ENCODE measurements around the gene HCFC1R1. TPM values are rescaled to one million over a fixed set of nuclear protein-coding genes. Genes with fewer than 3 reads are reported as not detected.
A peak's percentile ranks its signal among the peaks of the same experiment; 100 is the strongest.

Gene HCFC1R1
- total and polyA plus RNA-seq, 4 experiments from 2014 or later = 16.0 to 23.8 (median 18.2) TPM

DNA sequence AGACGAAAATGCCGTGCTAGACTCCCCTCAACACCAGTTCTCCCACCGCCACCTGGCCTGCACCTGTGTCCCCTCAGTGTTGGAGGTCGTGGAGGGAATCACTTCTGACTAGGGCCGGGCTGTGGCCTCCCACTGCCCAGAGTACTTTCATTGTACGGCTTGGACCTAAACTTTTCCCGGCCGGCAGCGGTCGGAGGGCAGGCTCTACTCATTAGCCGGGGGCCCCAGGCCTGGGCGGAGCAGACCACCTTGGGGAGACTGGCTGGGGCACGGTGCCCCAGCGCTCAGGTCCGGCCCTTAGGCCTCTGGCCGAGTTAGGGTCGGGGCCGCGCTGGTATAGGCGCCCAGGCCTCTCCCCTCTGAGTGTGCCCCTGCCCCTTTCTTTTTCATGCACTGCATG, 6.4 kb downstream of the HCFC1R1 start:
- no peak for DNase-seq
- no peaks in the 10 kb centered on the region for H3K36me3 ChIP-seq (ENCODE audit: insufficient read depth, low read length)
- H3K4me1 ChIP-seq (ENCODE audit: insufficient read depth, low read length) = peaks cover 33% of the 10 kb centered on the region
- CTCF ChIA-PET (ENCODE audit: partially characterized antibody) = no interaction called here
- Mint-ChIP-seq H3K4me3 (no peak overlapping the region), H3K27me3 (peaks cover 0 to 2% of the 10 kb centered on the region in 2 donors), H3K4me1 (peaks cover 13 to 43% (median 21%) of the 10 kb centered on the region in 4 donors), H3K36me3 (peaks cover 0 to 7% of the 10 kb centered on the region in 2 donors), H3K27ac (no peak overlapping the region), H3K9me3 (no peaks in the 10 kb centered on the region)
- H3K4me3 ChIP-seq (ENCODE audit: low read length in 2 of 2) = no peak overlapping the region
- no peaks in the 10 kb centered on the region for H3K27me3 ChIP-seq (ENCODE audit: insufficient read depth, low read length)
- intact Hi-C loops (cut with micrococcal nuclease) = no loop called here
- POLR2A ChIA-PET (ENCODE audit: partially characterized antibody) = no interaction called here
- H3K27ac ChIP-seq (ENCODE audit: low read depth, low read length) = no peak overlapping the region
- H3K9me3 ChIP-seq (ENCODE audit: control insufficient read depth in 1 of 2, low read length in 2 of 2) = no peaks in the 10 kb centered on the region

DNA sequence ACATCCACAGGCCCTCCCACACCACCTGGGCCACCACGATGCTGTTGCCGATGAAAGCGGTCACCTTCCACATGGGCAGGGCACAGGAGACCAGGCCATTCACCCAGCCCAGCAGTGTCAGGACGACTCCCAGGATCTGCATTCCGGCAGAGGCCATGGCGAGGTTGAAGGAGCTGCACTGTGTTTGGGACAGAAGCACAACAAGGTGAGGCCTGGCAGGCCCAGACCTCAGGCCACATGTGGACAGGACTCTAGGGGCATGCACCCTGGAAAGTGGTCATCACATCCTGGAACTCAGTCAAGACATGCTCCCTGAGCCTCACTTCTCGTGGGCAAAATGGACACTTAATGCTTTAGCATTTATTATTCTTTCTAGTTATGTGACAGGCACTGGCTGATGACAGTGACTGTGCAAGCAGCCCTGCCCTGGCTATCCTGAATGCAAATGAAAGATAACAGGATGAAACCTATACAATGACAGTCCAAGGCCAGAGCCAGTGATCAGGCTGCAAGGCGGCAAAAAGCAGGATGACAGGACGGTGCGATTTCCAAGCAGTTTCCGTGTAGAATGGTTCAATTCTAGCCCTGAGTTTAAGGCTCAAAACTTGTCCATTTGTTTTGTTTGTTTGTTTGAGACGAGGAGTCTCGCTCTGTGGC, 7.7 kb downstream of the HCFC1R1 start:
- no peaks in the 10 kb centered on the region for H3K9me3 ChIP-seq (ENCODE audit: control insufficient read depth in 1 of 2, low read length in 2 of 2)
- intact Hi-C loops (cut with micrococcal nuclease) = no loop called here
- peaks cover 19% of the 10 kb centered on the region for H3K4me1 ChIP-seq (ENCODE audit: insufficient read depth, low read length)
- H3K27me3 ChIP-seq (ENCODE audit: insufficient read depth, low read length) = no peaks in the 10 kb centered on the region
- ChIA-PET POLR2A (ENCODE audit: partially characterized antibody) (no interaction called here), CTCF (ENCODE audit: partially characterized antibody) (interaction anchor here (1.3 to 1.4 kb wide), 2 partner anchors 10 to 13 kb away, joined by 3 to 5 read pairs; no protein-coding TSS in a partner anchor)
- H3K4me1 Mint-ChIP-seq = peaks cover 3 to 30% (median 9%) of the 10 kb centered on the region in 4 donors
- H3K36me3 Mint-ChIP-seq = no peaks in the 10 kb centered on the region
- H3K27ac ChIP-seq (ENCODE audit: low read depth, low read length) = no peak overlapping the region
- no peak overlapping the region for H3K27ac Mint-ChIP-seq
- H3K4me3 Mint-ChIP-seq = no peak overlapping the region
- H3K4me3 ChIP-seq (ENCODE audit: low read length in 2 of 2) = no peak overlapping the region
- no peak for DNase-seq
- no peaks in the 10 kb centered on the region for H3K9me3 Mint-ChIP-seq
- H3K36me3 ChIP-seq (ENCODE audit: insufficient read depth, low read length) = no peaks in the 10 kb centered on the region
- peaks cover 0 to 2% of the 10 kb centered on the region in 2 donors for H3K27me3 Mint-ChIP-seq

DNA sequence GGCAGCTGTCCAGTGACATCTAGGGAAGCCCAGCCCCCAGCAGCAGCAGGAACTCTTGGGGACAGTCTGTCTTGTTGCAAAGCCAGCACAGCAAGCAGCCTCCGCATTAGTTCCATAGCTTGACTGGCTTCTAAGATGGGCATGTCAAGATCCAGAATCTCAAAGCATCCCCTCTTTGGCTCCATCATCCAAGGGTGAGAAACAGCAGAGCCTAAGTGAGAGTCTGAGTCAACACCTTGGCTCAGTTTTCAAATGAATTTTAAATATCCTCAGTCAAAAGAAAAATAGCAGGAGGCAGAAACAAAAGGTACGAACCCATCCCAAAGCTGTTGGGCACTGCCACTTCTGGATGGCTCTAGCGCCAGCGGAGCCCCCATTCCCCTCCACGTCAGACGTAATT, 8.8 kb downstream of the HCFC1R1 start:
- H3K9me3 Mint-ChIP-seq = no peaks in the 10 kb centered on the region
- Histone ChIP-seq H3K27me3 (ENCODE audit: insufficient read depth, low read length) (no peaks in the 10 kb centered on the region), H3K27ac (ENCODE audit: low read depth, low read length) (no peak overlapping the region), H3K4me3 (ENCODE audit: low read length in 2 of 2) (no peak overlapping the region), H3K9me3 (ENCODE audit: control insufficient read depth in 1 of 2, low read length in 2 of 2) (no peaks in the 10 kb centered on the region), H3K4me1 (ENCODE audit: insufficient read depth, low read length) (peaks cover 14% of the 10 kb centered on the region), H3K36me3 (ENCODE audit: insufficient read depth, low read length) (no peaks in the 10 kb centered on the region)
- ChIA-PET CTCF (ENCODE audit: partially characterized antibody) (interaction anchor here (1.4 to 1.7 kb wide), 2 partner anchors 9 to 13 kb away, joined by 3 to 5 read pairs; no protein-coding TSS in a partner anchor), POLR2A (ENCODE audit: partially characterized antibody) (no interaction called here)
- DNase-seq = no peak
- H3K27me3 Mint-ChIP-seq = peaks cover 0 to 2% of the 10 kb centered on the region in 2 donors
- intact Hi-C loops (cut with micrococcal nuclease) = no loop called here
- H3K36me3 Mint-ChIP-seq = no peaks in the 10 kb centered on the region
- no peak overlapping the region for H3K27ac Mint-ChIP-seq
- no peak overlapping the region for H3K4me3 Mint-ChIP-seq
- peaks cover 2 to 20% (median 5%) of the 10 kb centered on the region in 4 donors for H3K4me1 Mint-ChIP-seq

DNA sequence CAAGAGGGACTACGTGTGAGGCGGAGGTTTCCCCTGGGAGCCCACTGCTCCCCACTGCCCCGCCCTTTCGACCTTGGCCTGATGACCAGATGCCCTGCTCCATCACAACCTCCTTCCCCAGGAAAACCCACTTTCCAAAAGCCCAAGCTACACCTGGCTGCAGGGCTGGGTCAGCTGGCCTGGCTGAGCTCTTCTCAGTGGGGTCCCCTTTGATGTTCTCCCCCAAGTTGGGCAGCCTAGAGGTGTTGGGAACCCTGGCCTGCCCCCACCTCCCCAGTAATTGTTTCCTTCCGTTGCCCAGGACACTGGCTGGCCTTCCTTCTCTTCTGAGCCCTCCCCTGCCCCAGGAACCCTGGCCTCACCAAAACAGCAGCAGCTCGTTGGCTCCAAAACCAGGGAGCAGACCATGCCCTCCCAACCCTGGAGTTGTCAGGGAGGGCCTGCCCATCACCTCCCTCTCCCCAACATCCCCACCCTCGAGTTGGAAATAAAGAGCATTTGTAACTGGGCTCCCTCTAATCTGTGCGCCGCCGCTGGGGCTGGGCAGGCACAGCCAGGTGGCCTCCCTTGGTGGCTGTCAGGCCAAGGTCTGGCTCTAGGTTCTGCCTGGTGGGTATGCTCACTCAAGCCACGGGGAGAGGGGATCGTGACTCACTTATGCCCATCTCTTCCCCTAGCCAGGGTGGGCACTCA, 9.6 kb downstream of the HCFC1R1 start:
- Mint-ChIP-seq H3K4me3 (peak overlapping the region in 1 of 8 donors; percentile 12), H3K27ac (no peak overlapping the region), H3K27me3 (peaks cover 0 to 2% of the 10 kb centered on the region in 2 donors), H3K4me1 (peaks cover 0 to 12% (median 0%) of the 10 kb centered on the region in 4 donors), H3K9me3 (no peaks in the 10 kb centered on the region), H3K36me3 (no peaks in the 10 kb centered on the region)
- no peak overlapping the region for H3K27ac ChIP-seq (ENCODE audit: low read depth, low read length)
- H3K4me3 ChIP-seq (ENCODE audit: low read length in 2 of 2) = no peak overlapping the region
- ChIA-PET POLR2A (ENCODE audit: partially characterized antibody) (no interaction called here), CTCF (ENCODE audit: partially characterized antibody) (interaction anchor here (0.8 to 1.7 kb wide), 4 partner anchors 8 to 16 kb away, joined by 3 to 5 read pairs (median 3); no protein-coding TSS in a partner anchor)
- H3K36me3 ChIP-seq (ENCODE audit: insufficient read depth, low read length) = no peaks in the 10 kb centered on the region
- H3K9me3 ChIP-seq (ENCODE audit: control insufficient read depth in 1 of 2, low read length in 2 of 2) = no peaks in the 10 kb centered on the region
- DNase-seq = no peak
- intact Hi-C loops (cut with micrococcal nuclease) = no loop called here
- H3K27me3 ChIP-seq (ENCODE audit: insufficient read depth, low read length) = no peaks in the 10 kb centered on the region
- peaks cover 6% of the 10 kb centered on the region for H3K4me1 ChIP-seq (ENCODE audit: insufficient read depth, low read length)

DNA sequence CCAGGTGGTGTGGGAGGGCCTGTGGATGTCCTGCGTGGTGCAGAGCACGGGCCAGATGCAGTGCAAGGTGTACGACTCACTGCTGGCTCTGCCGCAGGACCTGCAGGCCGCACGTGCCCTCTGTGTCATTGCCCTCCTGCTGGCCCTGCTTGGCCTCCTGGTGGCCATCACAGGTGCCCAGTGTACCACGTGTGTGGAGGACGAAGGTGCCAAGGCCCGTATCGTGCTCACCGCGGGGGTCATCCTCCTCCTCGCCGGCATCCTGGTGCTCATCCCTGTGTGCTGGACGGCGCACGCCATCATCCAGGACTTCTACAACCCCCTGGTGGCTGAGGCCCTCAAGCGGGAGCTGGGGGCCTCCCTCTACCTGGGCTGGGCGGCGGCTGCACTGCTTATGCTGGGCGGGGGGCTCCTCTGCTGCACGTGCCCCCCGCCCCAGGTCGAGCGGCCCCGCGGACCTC, 10.2 kb downstream of the HCFC1R1 start:
- CTCF ChIA-PET (ENCODE audit: partially characterized antibody) = interaction anchor here (1.0 to 1.7 kb wide), 2 partner anchors 15 to 17 kb away, joined by 3 to 5 read pairs; no protein-coding TSS in a partner anchor

DNA sequence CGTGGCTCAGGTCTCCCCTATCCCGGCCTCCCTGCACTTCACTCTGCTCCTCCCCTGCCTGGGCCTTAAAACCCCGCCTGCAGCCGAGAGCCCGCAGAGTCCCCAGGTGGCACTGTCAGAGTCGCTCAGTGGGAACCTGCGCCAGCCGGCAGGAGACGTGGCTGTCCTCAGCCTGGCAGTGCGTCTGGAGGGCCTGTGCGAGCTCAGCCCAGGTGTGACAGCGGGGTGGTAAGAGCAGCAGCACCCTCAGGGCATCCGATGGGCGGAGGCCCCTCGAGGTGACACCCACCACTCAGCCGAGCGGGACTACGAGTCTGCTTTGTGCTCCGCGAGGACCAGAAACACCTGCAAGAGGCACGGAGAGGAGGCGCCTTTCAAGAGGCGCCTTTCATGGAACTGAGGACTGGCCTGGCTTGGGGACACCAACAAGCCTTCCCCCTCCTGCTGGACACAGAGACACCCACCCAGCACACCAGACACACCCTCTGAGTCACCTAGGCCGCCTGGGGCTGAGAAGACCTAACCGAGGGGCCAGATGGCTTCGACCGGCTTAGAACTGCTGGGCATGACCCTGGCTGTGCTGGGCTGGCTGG, 10.8 kb downstream of the HCFC1R1 start, which contains the start of gene CLDN9:
TSS of gene CLDN9 (plus strand) at position 96 of the 593 bp plus-strand sequence. CDS start at position 536, 440 bp downstream.
- no peak for DNase-seq
- Mint-ChIP-seq H3K9me3 (no peaks in the 10 kb centered on the region), H3K4me1 (peaks cover 5 to 16% (median 9%) of the 10 kb centered on the region in 4 donors), H3K36me3 (no peaks in the 10 kb centered on the region), H3K27me3 (no peaks in the 10 kb centered on the region), H3K27ac (no peak within 1 kb of the TSS), H3K4me3 (peak within 1 kb of the TSS in 1 of 8 donors; percentile 43)
- intact Hi-C loops (cut with micrococcal nuclease) = no loop called here
- Histone ChIP-seq H3K9me3 (ENCODE audit: control insufficient read depth in 1 of 2, low read length in 2 of 2) (no peaks in the 10 kb centered on the region), H3K4me1 (ENCODE audit: insufficient read depth, low read length) (peaks cover 13% of the 10 kb centered on the region), H3K4me3 (ENCODE audit: low read length in 2 of 2) (no peak within 1 kb of the TSS), H3K36me3 (ENCODE audit: insufficient read depth, low read length) (no peaks in the 10 kb centered on the region), H3K27ac (ENCODE audit: low read depth, low read length) (no peak within 1 kb of the TSS), H3K27me3 (ENCODE audit: insufficient read depth, low read length) (no peaks in the 10 kb centered on the region)
- POLR2A ChIA-PET (ENCODE audit: partially characterized antibody) = interaction anchor here (1.0 kb wide), 1 partner anchor 9 kb away, joined by 3 read pairs; no protein-coding TSS in a partner anchor
- CTCF ChIA-PET (ENCODE audit: partially characterized antibody) = interaction anchor here (0.7 to 14.2 kb wide), 4 partner anchors 9 to 15 kb away, joined by 3 to 444 read pairs (median 4); partner anchors contain the start of genes CLDN6, HCFC1R1, THOC6 and TNFRSF12A

More for the DNA sequence above, 10.2 kb downstream of the HCFC1R1 start:
- intact Hi-C loops (cut with micrococcal nuclease) = no loop called here
- H3K27me3 ChIP-seq (ENCODE audit: insufficient read depth, low read length) = no peaks in the 10 kb centered on the region
- no peaks in the 10 kb centered on the region for H3K36me3 ChIP-seq (ENCODE audit: insufficient read depth, low read length)
- Mint-ChIP-seq H3K4me3 (no peak overlapping the region), H3K4me1 (peaks cover 0 to 14% (median 3%) of the 10 kb centered on the region in 4 donors), H3K36me3 (no peaks in the 10 kb centered on the region), H3K27ac (no peak overlapping the region), H3K9me3 (no peaks in the 10 kb centered on the region), H3K27me3 (peaks cover 0 to 1% of the 10 kb centered on the region in 2 donors)
- no peak overlapping the region for H3K27ac ChIP-seq (ENCODE audit: low read depth, low read length)
- POLR2A ChIA-PET (ENCODE audit: partially characterized antibody) = no interaction called here
- DNase-seq = no peak
- peaks cover 12% of the 10 kb centered on the region for H3K4me1 ChIP-seq (ENCODE audit: insufficient read depth, low read length)
- no peak overlapping the region for H3K4me3 ChIP-seq (ENCODE audit: low read length in 2 of 2)
- H3K9me3 ChIP-seq (ENCODE audit: control insufficient read depth in 1 of 2, low read length in 2 of 2) = no peaks in the 10 kb centered on the region

Data from CD4-positive, alpha-beta memory T cell (primary cell).